Astrocyte (in vitro differentiated cells and primary cell): ENCODE results near the gene AVPR1B.

ENCODE experiments used
- EZH2 ChIP-seq: IDR thresholded peaks from 2 replicates; pipeline ENCODE4 v1.6.1; 2012; ENCODE audit warnings: mild to moderate bottlenecking, low read length, inconsistent platforms; ENCODE audit not compliant: insufficient read depth
- TF ChIP-seq, protein P1 (sequence below): IDR thresholded peaks from 2 replicates; pipeline ENCODE4 v1.5.1; 2011; ENCODE audit warnings: low read depth, mild to moderate bottlenecking, inconsistent platforms, low read length, moderate library complexity; ENCODE audit not compliant: insufficient read depth

DNA sequence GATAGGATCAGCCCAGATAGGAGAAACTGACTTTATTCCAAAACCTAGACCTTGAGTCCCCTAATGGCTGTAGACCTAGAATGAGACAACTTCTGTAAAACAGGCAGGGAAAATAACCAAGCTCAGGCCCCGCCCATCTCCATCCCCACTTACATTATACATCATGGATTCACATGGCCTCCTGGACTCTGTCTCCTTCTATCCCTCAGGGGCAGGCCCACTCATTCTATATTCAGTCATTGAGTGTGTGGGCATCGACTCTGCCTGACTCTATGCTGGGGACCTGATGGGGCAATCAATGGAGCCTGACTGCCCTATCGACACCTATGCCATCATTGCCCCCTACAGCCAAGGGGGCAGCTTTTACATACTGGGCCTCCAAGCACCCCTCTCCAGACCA, 6.4 kb downstream of the AVPR1B start:
- TF ChIP-seq, protein P1, sequence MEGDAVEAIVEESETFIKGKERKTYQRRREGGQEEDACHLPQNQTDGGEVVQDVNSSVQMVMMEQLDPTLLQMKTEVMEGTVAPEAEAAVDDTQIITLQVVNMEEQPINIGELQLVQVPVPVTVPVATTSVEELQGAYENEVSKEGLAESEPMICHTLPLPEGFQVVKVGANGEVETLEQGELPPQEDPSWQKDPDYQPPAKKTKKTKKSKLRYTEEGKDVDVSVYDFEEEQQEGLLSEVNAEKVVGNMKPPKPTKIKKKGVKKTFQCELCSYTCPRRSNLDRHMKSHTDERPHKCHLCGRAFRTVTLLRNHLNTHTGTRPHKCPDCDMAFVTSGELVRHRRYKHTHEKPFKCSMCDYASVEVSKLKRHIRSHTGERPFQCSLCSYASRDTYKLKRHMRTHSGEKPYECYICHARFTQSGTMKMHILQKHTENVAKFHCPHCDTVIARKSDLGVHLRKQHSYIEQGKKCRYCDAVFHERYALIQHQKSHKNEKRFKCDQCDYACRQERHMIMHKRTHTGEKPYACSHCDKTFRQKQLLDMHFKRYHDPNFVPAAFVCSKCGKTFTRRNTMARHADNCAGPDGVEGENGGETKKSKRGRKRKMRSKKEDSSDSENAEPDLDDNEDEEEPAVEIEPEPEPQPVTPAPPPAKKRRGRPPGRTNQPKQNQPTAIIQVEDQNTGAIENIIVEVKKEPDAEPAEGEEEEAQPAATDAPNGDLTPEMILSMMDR, result no peak
- TF ChIP-seq EZH2, result no peak
